ENCODE measurements around the gene IL20. TPM values are rescaled to one million over a fixed set of nuclear protein-coding genes. Genes with fewer than 3 reads are reported as not detected.

The IL20 gene
- total and polyA plus RNA-seq, 2 of the 13 experiments (the other 11 are each of a cell fraction or from before 2014, with no cell fraction given): 0.05 TPM; not detected in 1

GRCh38 chr1:206821493-206821892, 43.9 kb upstream of the IL20 start (continued):
- no peak for TF ChIP-seq NFAT5 (CRISPR knock-in tag; IDR thresholded peaks at IDR 0.05)
- TF ChIP-seq BRD4 (CRISPR knock-in tag; IDR thresholded peaks at IDR 0.05): no peak
- no peak for TF ChIP-seq ZNF501 (CRISPR knock-in tag; IDR thresholded peaks at IDR 0.05)
- no peak for TF ChIP-seq HNRNPK (IDR thresholded peaks at IDR 0.05; ENCODE audit: low read depth, low read length, poor library complexity, severe bottlenecking)
- TF ChIP-seq ZNF572 (CRISPR knock-in tag; IDR thresholded peaks at IDR 0.05): no peak
- no peak for TF ChIP-seq NBN (conservative IDR thresholded peaks at IDR 0.05)
- no peak for TF ChIP-seq NCOA1 (CRISPR knock-in tag; IDR thresholded peaks at IDR 0.05)
- TF ChIP-seq HNRNPH1 (optimal IDR thresholded peaks at IDR 0.05; ENCODE audit: low read depth, low read length): no peak
- no peak for TF ChIP-seq PPARG (CRISPR knock-in tag; conservative IDR thresholded peaks at IDR 0.05)

GRCh38 chr1:206823727-206824126, 41.7 kb upstream of the IL20 start:
- DNase-seq (ENCODE audit: low spot score) (no peak), ATAC-seq (no peak), FAIRE-seq (no peak)
- no peaks in the 10 kb centered on the region for H3K79me2 ChIP-seq (ENCODE audit: insufficient read depth, low read length)
- H3K36me3 ChIP-seq (replicated peaks in 1 of 2; ENCODE audit: control insufficient read depth in 1 of 2, insufficient read depth in 2 of 2, low read length in 2 of 2): no peaks in the 10 kb centered on the region
- ChIA-PET POLR2A (no interaction called here), CTCF (ENCODE audit: low intra/inter-chr PET ratio, low total read pairs) (no interaction called here)
- H3K4me2 ChIP-seq (ENCODE audit: low read depth, low read length): no peak overlapping the region
- H3K9me3 ChIP-seq (ENCODE audit: low read length): no peaks in the 10 kb centered on the region
- no peaks in the 10 kb centered on the region for H3K4me1 ChIP-seq (ENCODE audit: insufficient read depth, low read length)
- no peak overlapping the region for H2AFZ ChIP-seq (ENCODE audit: low read length)
- intact Hi-C loops (cut with micrococcal nuclease; ENCODE audit: unreplicated experiment) (no loop called here), in situ Hi-C loops (cut with HindIII; ENCODE audit: extremely low pct_ligation_motif_present, low pct_unique_long_range_greater_than_20kb) (no loop called here)
- H3K27me3 ChIP-seq (ENCODE audit: control insufficient read depth in 1 of 2, insufficient read depth in 2 of 2, low read length in 2 of 2): peaks cover 3 to 20% of the 10 kb centered on the region in 2 experiments; a peak in 2 of 5 replicates
- no peak overlapping the region for H3K4me3 ChIP-seq (replicated peaks in 1 of 3; ENCODE audit: insufficient read depth in 1 of 3, low read depth in 2 of 3, low read length in 3 of 3)
- H4K20me1 ChIP-seq (ENCODE audit: insufficient read depth, low read length): no peaks in the 10 kb centered on the region
- WGBS (ENCODE audit: low lambda C conversion rate): 1% methylated on average over 4 of the region's 5 CpGs
- H3K27ac ChIP-seq (ENCODE audit: extremely low read length, insufficient read depth, low read length): no peak overlapping the region
- BruUV-seq (replicated peaks): no TSS peak
- H3K9ac ChIP-seq (ENCODE audit: insufficient read depth, low read depth, low read length): no peak overlapping the region
- TF ChIP-seq ZSCAN5A (CRISPR knock-in tag; IDR thresholded peaks at IDR 0.05; ENCODE audit: borderline replicate concordance) (no peak), ZNF432 (CRISPR knock-in tag; IDR thresholded peaks at IDR 0.05; ENCODE audit: borderline replicate concordance) (no peak), KAT8 (CRISPR knock-in tag; IDR thresholded peaks at IDR 0.05) (no peak), ZNF275 (CRISPR knock-in tag; IDR thresholded peaks at IDR 0.05; ENCODE audit: borderline replicate concordance) (no peak), ZNF512B (CRISPR knock-in tag; IDR thresholded peaks at IDR 0.05; ENCODE audit: borderline replicate concordance) (no peak)
